HUES64 (cell line): ENCODE results near the gene MAP2.
"Not testable (repeated sequence)": the region's sequence is repeated elsewhere in the genome, so short reads cannot be mapped to it uniquely, and the experiment has no call there.

ENCODE experiments used
- H3K27ac ChIP-seq: 2 replicates; pipeline ENCODE4 v1.7.0; 2013; ENCODE audit warnings: low read depth, low read length, inconsistent platforms
- H3K27me3 ChIP-seq: 2 replicates; pipeline ENCODE4 v1.6.1; 2013; ENCODE audit warnings: mild to moderate bottlenecking, low read length; ENCODE audit not compliant: insufficient read depth
- H3K36me3 ChIP-seq: 2 replicates; pipeline ENCODE4 v1.6.1; 2013; ENCODE audit warnings: mild to moderate bottlenecking, low read length; ENCODE audit not compliant: insufficient read depth
- H3K4me1 ChIP-seq: 2 replicates; pipeline ENCODE4 v1.6.1; 2013; ENCODE audit warnings: mild to moderate bottlenecking, low read length, moderate library complexity; ENCODE audit not compliant: insufficient read depth
- H3K4me3 ChIP-seq: 2 replicates; pipeline ENCODE4 v1.5.1; 2013; ENCODE audit warnings: mild to moderate bottlenecking, low read length, moderate library complexity
- H3K9ac ChIP-seq: 2 replicates; pipeline ENCODE4 v1.6.1; 2013; ENCODE audit warnings: mild to moderate bottlenecking, low read depth, low read length
- H3K9me3 ChIP-seq: 2 replicates; pipeline ENCODE4 v1.6.1; 2013; ENCODE audit warnings: low read depth, low read length; ENCODE audit not compliant: insufficient read depth
- WGBS: fragments of 150-250, 120-280 bp; methylation state at CpG from one replicate; pipeline ENCODE4 v1.1.7; 2013; ENCODE audit warnings: missing lambda C conversion rate; 5-methylcytosine and 5-hydroxymethylcytosine counted together

Gene MAP2

DNA sequence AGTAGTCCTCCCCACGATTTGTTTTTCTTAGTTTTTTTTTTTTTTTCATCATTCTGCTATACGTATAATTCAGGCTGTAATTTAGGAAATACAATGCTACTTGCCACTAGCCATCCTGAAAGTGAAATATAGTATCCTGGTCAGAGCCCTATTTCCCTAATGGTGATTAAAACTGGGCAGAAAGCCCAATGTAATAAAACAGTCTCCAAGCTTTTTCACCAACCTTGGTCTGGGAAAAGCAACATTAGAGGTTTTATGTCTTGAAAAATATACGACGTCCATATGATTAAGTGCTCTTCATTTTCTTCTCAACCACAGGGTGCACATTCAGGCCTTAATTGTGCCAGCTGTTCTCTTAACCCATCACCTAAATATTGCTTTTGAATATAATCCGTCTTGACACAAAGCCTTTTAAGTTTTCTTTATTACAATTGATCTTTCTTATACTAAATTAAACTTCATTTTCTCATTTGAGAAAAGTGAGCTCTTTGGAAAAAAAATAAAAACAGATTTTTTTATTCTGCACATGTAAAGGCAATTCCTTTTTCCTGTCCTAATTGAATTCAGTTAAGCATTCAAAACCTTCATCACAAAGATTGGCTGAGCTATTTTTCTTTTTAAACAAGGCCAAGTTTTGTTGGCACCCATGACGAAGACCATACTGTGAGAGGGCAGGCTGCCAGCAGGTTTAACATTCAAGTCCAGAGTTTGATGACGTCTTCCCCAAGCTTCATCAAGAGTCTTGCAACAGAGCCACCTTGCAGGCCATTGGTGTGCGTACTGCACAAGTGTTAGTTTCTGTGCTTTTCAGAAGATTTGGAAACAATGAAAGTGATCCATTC is 52.7 kb downstream of the MAP2 start:
- Histone ChIP-seq H3K27me3 (no peaks in the 10 kb centered on the region), H3K27ac (no peak overlapping the region), H3K36me3 (no peaks in the 10 kb centered on the region), H3K9me3 (no peaks in the 10 kb centered on the region), H3K4me1 (peaks cover 12% of the 10 kb centered on the region), H3K4me3 (no peak overlapping the region), H3K9ac (no peak overlapping the region)
- 89% methylated on average over 8 of the region's 8 CpGs for WGBS

DNA sequence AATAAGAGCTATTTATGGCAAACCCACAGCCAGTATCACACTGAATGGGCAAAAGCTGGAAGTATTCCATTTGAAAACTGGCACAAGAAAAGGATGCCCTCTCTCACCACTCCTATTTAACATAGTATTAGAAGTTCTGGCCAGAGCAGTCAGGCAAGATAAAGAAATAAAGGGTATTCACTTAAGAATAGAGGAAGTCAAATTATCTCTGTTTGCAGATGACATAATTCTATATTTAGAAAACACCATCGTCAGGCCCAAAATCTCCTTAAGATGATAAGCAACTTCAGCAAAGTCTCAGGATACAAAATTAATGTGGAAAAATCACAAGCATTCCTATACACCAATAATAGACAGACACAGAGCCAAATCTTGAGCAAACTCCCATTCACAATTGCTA is 68.4 kb downstream of the MAP2 start:
- not testable (repeated sequence) for H3K27me3 ChIP-seq, H3K36me3 ChIP-seq, H3K9ac ChIP-seq, H3K27ac ChIP-seq, H3K4me1 ChIP-seq, H3K4me3 ChIP-seq, H3K9me3 ChIP-seq
- WGBS = 91% methylated on average over 1 of the region's 1 CpG

DNA sequence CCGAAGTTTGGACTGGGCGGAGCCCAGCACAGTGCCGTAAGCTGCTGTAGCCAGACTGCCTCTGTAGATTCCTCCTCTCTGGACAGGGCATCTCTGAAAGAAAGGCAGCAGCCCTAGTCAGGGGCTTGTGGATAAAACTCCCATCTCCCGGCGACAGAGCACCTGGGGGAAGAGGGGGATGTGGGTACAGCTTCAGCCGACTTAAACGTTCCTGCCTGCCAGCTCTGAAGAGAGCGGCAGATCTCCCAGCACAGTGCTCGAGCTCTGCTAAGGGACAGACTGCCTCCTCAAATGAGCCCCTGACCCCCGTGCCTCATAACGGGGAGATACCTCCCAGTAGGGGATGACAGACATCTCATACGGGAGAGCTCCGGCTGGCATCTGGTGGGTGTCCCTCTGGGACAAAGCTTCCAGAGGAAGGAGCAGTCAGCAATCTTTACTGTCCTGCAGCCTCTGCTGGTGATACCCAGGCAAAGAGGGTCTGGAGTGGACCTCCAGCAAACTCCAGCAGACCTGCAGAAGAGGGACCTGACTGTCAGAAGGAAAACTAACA is 71.3 kb downstream of the MAP2 start:
- H3K27me3 ChIP-seq, H3K27ac ChIP-seq, H3K9me3 ChIP-seq, H3K4me3 ChIP-seq, H3K4me1 ChIP-seq, H3K36me3 ChIP-seq, H3K9ac ChIP-seq: not testable (repeated sequence)
- whole genome bisulfite sequencing = 93% methylated on average over 13 of the region's 13 CpGs

DNA sequence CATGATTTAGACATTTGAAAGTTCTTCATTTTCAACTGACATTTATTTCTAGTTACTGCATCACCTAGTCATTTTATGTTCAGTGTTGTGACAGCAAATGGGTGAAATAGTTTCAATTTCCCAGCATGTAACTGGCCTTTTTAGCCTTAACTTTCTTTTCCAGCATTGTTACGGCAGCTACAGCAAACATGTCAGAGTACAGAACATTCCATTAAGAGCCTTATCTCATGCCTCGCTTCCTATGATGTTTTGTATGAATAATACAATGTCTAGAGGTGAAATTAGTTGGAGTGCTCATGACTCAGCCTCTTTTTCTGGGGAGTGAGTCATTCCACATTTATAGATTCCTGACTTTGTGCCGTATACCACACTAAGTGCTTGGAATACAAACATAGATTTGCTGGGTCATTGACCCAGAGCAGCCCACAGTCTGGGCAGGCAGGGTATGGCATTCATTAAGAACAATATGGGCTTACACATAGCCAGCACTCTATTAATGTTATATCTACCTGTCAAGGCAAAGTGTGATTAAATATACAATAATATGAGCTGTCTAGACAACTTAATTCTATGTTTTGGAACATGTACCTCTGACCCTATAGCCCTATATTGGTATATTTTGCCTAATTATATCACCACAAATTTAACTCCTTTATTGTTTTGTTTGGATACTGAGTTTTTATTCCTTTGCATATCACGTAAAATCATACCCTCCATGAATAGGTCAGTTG is 72.2 kb downstream of the MAP2 start:
- H3K27me3 ChIP-seq = no peaks in the 10 kb centered on the region
- no peak overlapping the region for H3K9ac ChIP-seq
- no peak overlapping the region for H3K27ac ChIP-seq
- no peaks in the 10 kb centered on the region for H3K4me1 ChIP-seq
- no peaks in the 10 kb centered on the region for H3K36me3 ChIP-seq
- WGBS = 97% methylated on average over 4 of the region's 4 CpGs
- H3K4me3 ChIP-seq = no peak overlapping the region
- H3K9me3 ChIP-seq = no peaks in the 10 kb centered on the region; the same call in 1 of the 2 replicates

DNA sequence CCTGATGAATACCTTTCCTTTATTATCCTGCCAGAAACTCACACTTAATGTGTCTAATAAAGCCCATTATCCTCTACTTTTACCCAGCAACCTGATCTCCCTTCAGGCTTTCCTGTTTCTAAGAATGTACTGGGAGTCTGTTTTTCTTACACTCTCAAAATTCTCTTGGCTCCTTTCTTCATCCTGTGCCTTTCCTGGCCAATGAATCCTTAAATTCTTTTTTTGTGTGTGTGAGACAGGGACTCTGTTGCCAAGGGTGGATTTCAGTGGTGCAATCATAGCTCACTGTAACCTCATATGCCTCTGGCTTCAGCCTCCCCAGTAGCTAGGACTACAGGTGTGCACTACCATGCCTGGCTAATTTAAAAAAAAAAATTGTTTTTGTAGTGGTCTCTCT is 72.7 kb downstream of the MAP2 start:
- H3K27me3 ChIP-seq = no peaks in the 10 kb centered on the region
- no peaks in the 10 kb centered on the region; the same call in 1 of the 2 replicates for H3K9me3 ChIP-seq
- no peaks in the 10 kb centered on the region for H3K4me1 ChIP-seq
- no peaks in the 10 kb centered on the region for H3K36me3 ChIP-seq
- no peak overlapping the region for H3K4me3 ChIP-seq
- H3K9ac ChIP-seq = no peak overlapping the region
- H3K27ac ChIP-seq = no peak overlapping the region

DNA sequence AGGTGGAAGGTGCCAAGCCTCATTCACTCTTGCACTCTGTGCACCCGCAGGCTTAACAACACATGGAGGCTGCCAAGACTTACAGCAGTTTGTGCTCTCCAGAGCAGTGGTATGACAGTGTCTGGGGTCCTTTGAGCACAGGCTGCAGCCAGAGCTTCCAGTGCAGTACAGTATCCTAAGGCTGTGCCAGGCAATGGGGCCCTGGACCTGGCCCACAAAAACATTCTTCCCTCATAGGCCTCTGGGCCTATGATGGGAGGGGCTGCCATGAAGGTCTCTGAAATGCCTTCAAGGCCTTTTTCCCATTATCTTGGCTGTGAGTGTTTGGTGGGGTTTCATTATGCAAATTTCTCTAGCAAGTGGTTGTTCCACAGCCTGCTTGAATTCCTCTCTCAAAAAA is 74.8 kb downstream of the MAP2 start:
- no peaks in the 10 kb centered on the region; the same call in 1 of the 2 replicates for H3K9me3 ChIP-seq
- no peak overlapping the region for H3K4me3 ChIP-seq
- H3K27ac ChIP-seq = no peak overlapping the region
- H3K9ac ChIP-seq = no peak overlapping the region
- H3K36me3 ChIP-seq = no peaks in the 10 kb centered on the region
- H3K4me1 ChIP-seq = no peaks in the 10 kb centered on the region
- WGBS = 95% methylated on average over 1 of the region's 1 CpG
- no peaks in the 10 kb centered on the region for H3K27me3 ChIP-seq

DNA sequence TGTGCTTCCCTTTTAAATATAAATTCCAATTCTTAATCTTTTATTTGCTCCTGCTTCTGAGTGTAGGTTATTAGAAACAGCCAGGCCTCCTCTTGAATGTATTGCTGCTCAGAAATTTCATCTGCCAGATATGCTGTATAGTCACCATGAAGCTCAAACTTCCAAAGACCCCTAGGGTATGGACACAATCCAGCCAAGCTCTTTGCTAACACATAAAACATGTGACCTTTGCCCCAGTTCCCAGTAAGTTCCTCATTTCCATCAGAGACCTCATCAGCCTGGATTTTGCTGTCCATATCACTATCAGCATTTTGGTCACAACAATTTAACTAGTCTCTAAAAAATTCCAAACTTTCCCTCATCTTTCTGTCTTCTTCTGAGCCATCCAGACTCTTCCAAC is 75.2 kb downstream of the MAP2 start:
- Histone ChIP-seq H3K27ac (no peak overlapping the region), H3K4me1 (no peaks in the 10 kb centered on the region), H3K9me3 (no peaks in the 10 kb centered on the region; the same call in 1 of the 2 replicates), H3K4me3 (no peak overlapping the region), H3K9ac (no peak overlapping the region), H3K36me3 (no peaks in the 10 kb centered on the region), H3K27me3 (no peaks in the 10 kb centered on the region)

DNA sequence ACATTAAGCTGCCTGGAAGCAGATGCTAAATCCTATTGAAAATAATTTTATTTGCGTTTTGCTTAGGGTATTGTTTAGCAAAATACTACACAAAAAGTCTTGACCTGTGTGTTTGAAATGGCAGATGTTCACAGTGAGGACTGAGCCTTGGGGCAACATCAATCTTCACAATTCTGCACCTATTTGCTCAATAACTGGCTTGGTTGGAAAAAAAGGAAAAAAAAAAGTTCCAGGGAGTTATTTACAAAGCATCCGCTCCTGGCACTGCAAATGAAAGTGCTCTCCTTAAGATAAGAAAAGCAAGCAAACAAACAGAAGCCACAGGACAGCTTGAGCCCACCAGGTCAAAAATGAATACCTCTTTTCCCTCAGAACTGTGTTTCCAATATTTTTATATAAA is 77.7 kb downstream of the MAP2 start:
- Histone ChIP-seq H3K27ac (no peak overlapping the region), H3K36me3 (no peaks in the 10 kb centered on the region)
- WGBS = 79% methylated on average over 1 of the region's 2 CpGs

DNA sequence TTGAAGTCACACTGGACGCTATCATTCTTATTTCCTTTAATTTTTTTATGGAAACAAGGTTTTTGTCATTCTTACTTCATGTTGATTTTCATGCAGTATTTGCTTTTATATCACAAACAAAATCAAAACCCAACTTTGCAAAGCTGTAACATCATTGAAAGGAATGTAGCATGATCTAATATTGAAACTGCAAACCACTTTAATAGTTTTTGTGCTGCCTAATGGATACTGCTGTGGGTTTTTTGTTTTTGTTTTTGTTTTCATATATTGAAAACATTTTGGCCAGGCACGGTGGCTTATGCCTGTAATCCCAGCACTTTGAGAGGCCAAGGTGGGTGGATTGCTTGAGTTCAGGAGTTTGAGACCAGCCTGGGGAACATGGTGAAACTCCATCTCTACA is 81.6 kb downstream of the MAP2 start:
- WGBS = 95% methylated on average over 2 of the region's 2 CpGs
- Histone ChIP-seq H3K4me3 (no peak overlapping the region), H3K27ac (no peak overlapping the region)

More for the DNA sequence above, 77.7 kb downstream of the MAP2 start:
- Histone ChIP-seq H3K4me1 (no peaks in the 10 kb centered on the region), H3K27me3 (no peaks in the 10 kb centered on the region; the same call in 1 of the 2 replicates), H3K9me3 (no peaks in the 10 kb centered on the region; the same call in 1 of the 2 replicates), H3K9ac (no peak overlapping the region), H3K4me3 (no peak overlapping the region)

DNA sequence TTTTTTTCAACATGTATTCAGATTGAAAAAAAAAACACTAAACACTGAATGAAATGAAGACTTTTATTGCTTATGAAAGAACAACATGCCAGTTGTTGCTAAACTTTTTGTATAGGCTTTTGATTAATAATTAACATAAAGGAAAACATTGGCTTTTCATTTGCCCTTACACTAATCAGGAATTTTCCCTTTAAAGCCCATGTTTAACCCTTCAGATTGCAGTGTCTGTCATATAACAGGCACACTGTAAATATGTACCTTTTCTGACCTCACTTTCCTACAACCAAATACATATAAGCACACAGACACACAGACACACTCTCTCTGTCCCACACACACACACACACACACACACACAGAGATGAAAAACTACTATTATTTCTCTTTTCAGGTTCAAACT is 84.4 kb downstream of the MAP2 start:
- H3K4me1 ChIP-seq = no peaks in the 10 kb centered on the region
- H3K27me3 ChIP-seq = peaks cover 11% of the 10 kb centered on the region; the same call in 1 of the 2 replicates
- H3K36me3 ChIP-seq = no peaks in the 10 kb centered on the region
- H3K9ac ChIP-seq = no peak overlapping the region
- no peak overlapping the region for H3K4me3 ChIP-seq
- no peaks in the 10 kb centered on the region for H3K9me3 ChIP-seq
- H3K27ac ChIP-seq = no peak overlapping the region

More for the DNA sequence above, 81.6 kb downstream of the MAP2 start:
- H3K4me1 ChIP-seq = no peaks in the 10 kb centered on the region
- no peaks in the 10 kb centered on the region for H3K9me3 ChIP-seq
- no peaks in the 10 kb centered on the region; the same call in 1 of the 2 replicates for H3K27me3 ChIP-seq
- H3K9ac ChIP-seq = no peak overlapping the region
- H3K36me3 ChIP-seq = no peaks in the 10 kb centered on the region

DNA sequence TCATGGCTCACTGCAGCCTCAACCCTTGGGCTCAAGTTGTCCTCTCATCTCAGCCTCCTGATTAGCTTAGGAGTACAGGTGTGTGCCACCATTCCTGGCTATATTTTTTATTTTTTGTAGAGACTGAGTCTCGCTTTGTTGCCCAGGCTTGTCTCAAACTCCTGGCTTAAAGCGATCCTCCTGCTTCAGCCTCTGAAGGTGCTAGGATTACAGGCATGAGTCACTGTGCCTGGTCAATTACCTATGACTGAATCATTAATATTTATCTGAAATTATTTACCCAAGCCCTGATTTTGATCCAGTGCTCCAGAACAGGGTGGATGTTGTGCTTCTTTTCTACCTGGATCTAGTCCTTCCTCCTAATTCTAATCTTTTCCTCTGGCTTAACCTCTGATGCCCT is 87.8 kb downstream of the MAP2 start:
- no peaks in the 10 kb centered on the region for H3K4me1 ChIP-seq
- H3K27ac ChIP-seq = no peak overlapping the region
- H3K4me3 ChIP-seq = no peak overlapping the region
- no peaks in the 10 kb centered on the region for H3K9me3 ChIP-seq
- WGBS = 80% methylated on average over 2 of the region's 2 CpGs
- no peaks in the 10 kb centered on the region for H3K36me3 ChIP-seq
- H3K9ac ChIP-seq = no peak overlapping the region
- H3K27me3 ChIP-seq = peaks cover 45% of the 10 kb centered on the region
